ENCODE results near the gene GASK1B.

GASK1B gene

DNA sequence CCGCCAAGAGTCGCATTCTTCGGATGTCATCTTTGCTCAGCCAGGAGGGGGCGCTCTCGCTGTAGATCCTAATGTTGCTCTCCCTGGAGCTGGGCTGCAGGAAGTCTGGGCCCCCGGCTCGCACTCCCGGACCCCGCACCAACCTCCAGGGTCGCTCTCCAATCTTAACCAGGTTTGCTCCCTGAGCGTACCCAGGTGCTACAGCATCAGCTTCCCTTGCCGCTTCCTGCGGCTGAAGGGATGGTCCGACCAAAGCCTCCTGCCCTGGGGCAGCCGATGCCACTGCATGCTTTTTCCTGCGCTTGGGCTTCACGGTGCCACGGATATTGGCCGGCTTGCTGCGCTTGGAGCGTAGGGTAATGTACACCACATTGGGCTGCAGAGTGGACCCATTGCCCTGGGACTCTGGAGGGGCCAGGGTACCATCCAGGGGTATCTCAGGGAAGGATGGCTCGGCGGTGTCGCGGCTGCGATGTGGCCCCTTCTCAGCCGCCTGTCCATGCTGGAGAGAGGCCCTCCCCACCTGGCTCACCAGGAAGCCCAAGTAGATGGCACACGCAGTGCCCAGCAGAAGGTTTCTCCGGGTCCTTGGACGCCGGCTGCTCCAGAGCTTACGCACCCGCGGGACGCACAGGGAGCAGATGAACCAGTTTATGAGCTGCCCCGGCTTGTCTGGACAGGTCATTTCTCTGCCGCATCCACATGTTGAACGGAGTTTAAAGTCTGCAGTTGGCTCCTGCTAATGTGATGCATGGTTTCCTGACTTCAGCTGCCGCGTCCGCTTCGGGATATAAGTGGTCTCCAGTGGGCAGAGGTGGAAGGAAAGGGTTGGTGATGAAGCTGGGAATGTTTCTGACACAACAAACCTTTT lies 1.9 kb downstream of the GASK1B start:
- no peak overlapping the region for H3K4me3 ChIP-seq (ENCODE audit: low read depth, low read length)
- peak; percentile 18 for DNase-seq
- TF ChIP-seq, protein P1, sequence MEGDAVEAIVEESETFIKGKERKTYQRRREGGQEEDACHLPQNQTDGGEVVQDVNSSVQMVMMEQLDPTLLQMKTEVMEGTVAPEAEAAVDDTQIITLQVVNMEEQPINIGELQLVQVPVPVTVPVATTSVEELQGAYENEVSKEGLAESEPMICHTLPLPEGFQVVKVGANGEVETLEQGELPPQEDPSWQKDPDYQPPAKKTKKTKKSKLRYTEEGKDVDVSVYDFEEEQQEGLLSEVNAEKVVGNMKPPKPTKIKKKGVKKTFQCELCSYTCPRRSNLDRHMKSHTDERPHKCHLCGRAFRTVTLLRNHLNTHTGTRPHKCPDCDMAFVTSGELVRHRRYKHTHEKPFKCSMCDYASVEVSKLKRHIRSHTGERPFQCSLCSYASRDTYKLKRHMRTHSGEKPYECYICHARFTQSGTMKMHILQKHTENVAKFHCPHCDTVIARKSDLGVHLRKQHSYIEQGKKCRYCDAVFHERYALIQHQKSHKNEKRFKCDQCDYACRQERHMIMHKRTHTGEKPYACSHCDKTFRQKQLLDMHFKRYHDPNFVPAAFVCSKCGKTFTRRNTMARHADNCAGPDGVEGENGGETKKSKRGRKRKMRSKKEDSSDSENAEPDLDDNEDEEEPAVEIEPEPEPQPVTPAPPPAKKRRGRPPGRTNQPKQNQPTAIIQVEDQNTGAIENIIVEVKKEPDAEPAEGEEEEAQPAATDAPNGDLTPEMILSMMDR (IDR thresholded peaks at IDR 0.05; ENCODE audit: low read depth, low read length): peak; percentile 85

DNA sequence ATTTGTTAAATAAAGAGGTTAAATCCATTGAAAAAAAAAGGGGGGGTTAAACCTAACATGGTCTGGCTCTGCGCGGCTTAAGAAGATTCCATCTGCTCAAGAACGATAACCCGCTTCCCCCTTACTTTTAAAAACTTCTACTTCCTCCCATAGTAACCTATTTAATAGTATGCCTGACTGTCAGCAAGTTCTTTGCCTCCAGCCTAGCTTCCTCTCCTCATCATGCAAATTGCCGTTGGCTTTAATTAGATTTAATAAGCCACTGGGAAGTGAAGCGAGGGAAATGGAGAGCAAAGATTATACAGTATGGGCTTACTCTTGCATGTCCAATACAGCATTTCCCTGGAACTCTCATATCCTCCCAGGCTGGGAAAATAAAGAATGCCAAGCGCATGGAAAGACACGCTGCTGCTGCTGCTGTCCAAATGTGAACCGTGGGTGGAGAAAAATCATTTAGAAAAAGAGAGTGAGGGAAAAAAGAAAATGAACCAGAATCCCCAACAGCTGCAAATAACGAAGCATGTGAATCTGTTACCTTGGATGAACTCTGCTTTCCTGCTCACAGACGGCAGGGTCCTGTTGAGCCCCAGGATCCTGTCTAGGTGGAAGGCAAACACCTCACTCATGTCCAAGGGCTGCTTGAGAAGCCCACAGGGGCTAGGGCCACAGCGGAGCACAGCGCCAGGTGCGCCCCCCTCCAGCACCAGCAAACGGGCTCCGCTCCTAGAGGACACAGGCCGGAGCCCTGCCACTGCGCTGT lies 2.7 kb downstream of the GASK1B start:
- TF ChIP-seq, protein P1 (IDR thresholded peaks at IDR 0.05; ENCODE audit: low read depth, low read length): no peak
- Histone ChIP-seq H3K4me3 (ENCODE audit: low read depth, low read length) (peak overlapping the region; percentile 21), H3K27me3 (ENCODE audit: insufficient read depth, low read depth, severe bottlenecking) (no peaks in the 10 kb centered on the region), H3K36me3 (no peaks in the 10 kb centered on the region), H3K27ac (peak overlapping the region; percentile 78), H3K9me3 (ENCODE audit: severe bottlenecking) (no peaks in the 10 kb centered on the region)
- peak; percentile 72 for DNase-seq

More for the DNA sequence above, 1.9 kb downstream of the GASK1B start:
- no peaks in the 10 kb centered on the region for H3K27me3 ChIP-seq (ENCODE audit: insufficient read depth, low read depth, severe bottlenecking)
- no peaks in the 10 kb centered on the region for H3K9me3 ChIP-seq (ENCODE audit: severe bottlenecking)
- H3K36me3 ChIP-seq: no peaks in the 10 kb centered on the region
- H3K27ac ChIP-seq: peak overlapping the region; percentile 78

- Histone ChIP-seq H3K36me3 (no peaks in the 10 kb centered on the region), H3K27ac (peak overlapping the region; percentile 78), H3K9me3 (ENCODE audit: severe bottlenecking) (no peaks in the 10 kb centered on the region), H3K4me3 (ENCODE audit: low read depth, low read length) (peak overlapping the region; percentile 21), H3K27me3 (ENCODE audit: insufficient read depth, low read depth, severe bottlenecking) (no peaks in the 10 kb centered on the region)
- TF ChIP-seq, protein P1 (IDR thresholded peaks at IDR 0.05; ENCODE audit: low read depth, low read length): no peak
- peak; percentile 26 for DNase-seq
Observed at GRCh38 chr4:158169506-158169905, 3.3 kb downstream of the GASK1B start.

DNA sequence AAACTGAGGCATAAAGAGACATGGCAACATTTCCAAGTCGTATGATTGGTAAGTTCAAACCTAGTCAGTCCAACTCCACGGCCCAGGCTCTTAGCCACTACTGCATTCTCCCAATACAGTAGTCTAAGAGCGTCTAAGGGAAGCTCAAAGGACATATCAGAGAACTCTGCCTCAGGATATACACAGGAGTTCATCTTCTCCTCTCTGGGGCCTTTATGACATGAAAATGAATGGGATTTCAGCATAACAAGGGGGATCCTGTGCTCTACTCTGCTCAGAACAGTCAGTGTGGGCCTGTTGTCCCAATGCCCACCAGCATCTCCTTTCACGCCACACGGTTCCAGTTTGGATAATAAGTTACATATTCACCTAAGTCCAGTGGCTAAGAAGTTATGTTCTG lies 4.2 kb downstream of the GASK1B start:
- Histone ChIP-seq H3K9me3 (ENCODE audit: severe bottlenecking) (no peaks in the 10 kb centered on the region), H3K36me3 (no peaks in the 10 kb centered on the region), H3K27ac (no peak overlapping the region; the same call in 1 of the 2 replicates), H3K27me3 (ENCODE audit: insufficient read depth, low read depth, severe bottlenecking) (no peaks in the 10 kb centered on the region), H3K4me3 (ENCODE audit: low read depth, low read length) (no peak overlapping the region)
- TF ChIP-seq, protein P1 (IDR thresholded peaks at IDR 0.05; ENCODE audit: low read depth, low read length): no peak
- DNase-seq: no peak

GRCh38 chr4:158166701-158167100 lies 6.1 kb downstream of the GASK1B start:
- Histone ChIP-seq H3K4me3 (ENCODE audit: low read depth, low read length) (no peak overlapping the region), H3K27ac (no peak overlapping the region), H3K27me3 (ENCODE audit: insufficient read depth, low read depth, severe bottlenecking) (no peaks in the 10 kb centered on the region), H3K9me3 (ENCODE audit: severe bottlenecking) (no peaks in the 10 kb centered on the region), H3K36me3 (no peaks in the 10 kb centered on the region)
- TF ChIP-seq, protein P1 (IDR thresholded peaks at IDR 0.05; ENCODE audit: low read depth, low read length): no peak
- DNase-seq: no peak
